NCI-H1105 (cell line): ENCODE data around the gene CCDC34.

ENCODE experiments used
- DNase-seq: peaks from one replicate; lab custom pipeline; 2025; lab: John Stamatoyannopoulos, UW

Gene CCDC34

GRCh38 chr11:27392278-27393114 is 29.5 kb upstream of the CCDC34 start:
- no peak for DNase-seq

GRCh38 chr11:27391331-27392015 is 28.5 kb upstream of the CCDC34 start:
- no peak for DNase-seq

GRCh38 chr11:27390318-27391295 is 27.6 kb upstream of the CCDC34 start:
- DNase-seq, result no peak

- no peak for DNase-seq
Measured at GRCh38 chr11:27388869-27389268, 25.9 kb upstream of the CCDC34 start.

- no peak for DNase-seq
Measured at GRCh38 chr11:27388001-27388400, 25.0 kb upstream of the CCDC34 start.

- no peak for DNase-seq
Measured at GRCh38 chr11:27387362-27387761, 24.3 kb upstream of the CCDC34 start.

GRCh38 chr11:27386181-27386845 is 23.3 kb upstream of the CCDC34 start:
- no peak for DNase-seq

GRCh38 chr11:27385245-27385644 is 22.2 kb upstream of the CCDC34 start:
- DNase-seq, result no peak

- no peak for DNase-seq
Measured at GRCh38 chr11:27384227-27384626, 21.2 kb upstream of the CCDC34 start.

- no peak for DNase-seq
Measured at GRCh38 chr11:27383645-27384044, 20.6 kb upstream of the CCDC34 start.

- DNase-seq, result no peak
Measured at GRCh38 chr11:27381238-27381666, 18.2 kb upstream of the CCDC34 start.

GRCh38 chr11:27380771-27381170 is 17.8 kb upstream of the CCDC34 start:
- no peak for DNase-seq

- DNase-seq, result no peak
Measured at GRCh38 chr11:27379449-27379848, 16.4 kb upstream of the CCDC34 start.

- DNase-seq, result no peak
Measured at GRCh38 chr11:27375370-27375769, 12.4 kb upstream of the CCDC34 start.

GRCh38 chr11:27373856-27374602 is 11.0 kb upstream of the CCDC34 start:
- DNase-seq, result no peak

- no peak for DNase-seq
Measured at GRCh38 chr11:27373392-27373791, 10.4 kb upstream of the CCDC34 start.

GRCh38 chr11:27372164-27372563 is 9.1 kb upstream of the CCDC34 start:
- no peak for DNase-seq

- DNase-seq, result no peak
Measured at GRCh38 chr11:27371489-27371888, 8.5 kb upstream of the CCDC34 start.

- DNase-seq, result no peak
Measured at GRCh38 chr11:27370374-27370773, 7.4 kb upstream of the CCDC34 start.

GRCh38 chr11:27367881-27368280 is 4.9 kb upstream of the CCDC34 start:
- DNase-seq, result peak; percentile 58

- DNase-seq, result no peak
Measured at GRCh38 chr11:27363576-27364117, 632 bp upstream of the CCDC34 start.
